IMR-90 (cell line): Measurements from ENCODE around the gene FAM241A. TPM values are rescaled to one million over a fixed set of nuclear protein-coding genes. Genes with fewer than 3 reads are reported as not detected.

Experiments used
- ATAC-seq: fragments of 200-7000 bp; cut with Tn5 transposase; 2 replicates; pipeline ENCODE4 v1.9.1; 2020; ENCODE audit warnings: low read depth, mild to moderate bottlenecking, moderate library complexity
- BruUV-seq: library from RNA; stranded (reverse); fragments of 400-500 nt; replicated peaks from 2 replicates; lab custom pipeline; 2021; lab: Mats Ljungman, UMichigan
- CTCF ChIA-PET: fragments of 300-600 bp; formaldehyde crosslinking; extraction: SDS; loops from one replicate; lab custom pipeline; 2021; ENCODE audit warnings: antibody characterized with exemption; lab: Yijun Ruan, JAX
- POLR2A ChIA-PET: fragments of 300-600 bp; sonication (Branson Sonifier 250); formaldehyde crosslinking; loops from one replicate; lab custom pipeline; 2022; ENCODE audit warnings: antibody characterized with exemption; ENCODE audit not compliant: unreplicated experiment; lab: Charles Lee
- DNase-seq: peaks from one replicate; pipeline ENCODE4 v3.0.0; 2013
- H2AFZ ChIP-seq: replicated peaks from 2 replicates; pipeline ENCODE3; 2013; ENCODE audit warnings: low read length, mild to moderate bottlenecking; ENCODE audit not compliant: poor library complexity
- H2AK5ac ChIP-seq: 2 replicates; pipeline ENCODE4 v1.6.1; 2013; ENCODE audit warnings: low read depth, low read length, inconsistent platforms
- H2AK9ac ChIP-seq: replicated peaks from 2 replicates; pipeline ENCODE3; 2013; ENCODE audit warnings: mild to moderate bottlenecking, low read depth, low read length, moderate library complexity; ENCODE audit not compliant: poor library complexity
- H2BK120ac ChIP-seq: 2 replicates; pipeline ENCODE4 v1.6.1; 2013; ENCODE audit warnings: low read depth, low read length, inconsistent platforms
- H2BK15ac ChIP-seq: 3 replicates; pipeline ENCODE4 v1.6.1; 2013; ENCODE audit warnings: low read depth, low read length, inconsistent platforms
- H2BK20ac ChIP-seq: 2 replicates; pipeline ENCODE4 v1.6.1; 2013; ENCODE audit warnings: low read depth, mild to moderate bottlenecking, inconsistent platforms, low read length, moderate library complexity
- H2BK5ac ChIP-seq: 2 replicates; pipeline ENCODE4 v1.6.1; 2013; ENCODE audit warnings: mild to moderate bottlenecking, low read depth, low read length, inconsistent platforms; ENCODE audit not compliant: poor library complexity, severe bottlenecking
- H3K14ac ChIP-seq: replicated peaks from 2 replicates; pipeline ENCODE4 v1.6.1; 2013; ENCODE audit warnings: low read depth, low read length, inconsistent platforms
- H3K18ac ChIP-seq: 2 replicates; pipeline ENCODE4 v1.6.1; 2013; ENCODE audit warnings: low read depth, low read length, control low read depth
- H3K23ac ChIP-seq: 2 replicates; pipeline ENCODE4 v1.6.1; 2013; ENCODE audit warnings: low read depth, low read length, inconsistent platforms
- H3K27ac ChIP-seq: 2 replicates; pipeline ENCODE4 v1.5.1; 2013; ENCODE audit warnings: mild to moderate bottlenecking, control low read depth, low read length; ENCODE audit not compliant: insufficient read depth
- H3K27me3 ChIP-seq: 2 replicates; pipeline ENCODE4 v1.6.1; 2013; ENCODE audit warnings: low read length; ENCODE audit not compliant: control insufficient read depth, insufficient read depth
- H3K36me3 ChIP-seq: 2 replicates; pipeline ENCODE4 v1.6.1; 2013; ENCODE audit warnings: low read length, mixed read lengths; ENCODE audit not compliant: control insufficient read depth, insufficient read depth
- H3K4ac ChIP-seq: 2 replicates; pipeline ENCODE4 v1.6.1; 2013; ENCODE audit warnings: low read depth, low read length, inconsistent platforms
- H3K4me1 ChIP-seq: 2 replicates; pipeline ENCODE4 v1.6.1; 2013; ENCODE audit warnings: low read length, mixed read lengths; ENCODE audit not compliant: control insufficient read depth, insufficient read depth
- H3K4me2 ChIP-seq: 2 replicates; pipeline ENCODE4 v1.6.1; 2013; ENCODE audit warnings: low read depth, mild to moderate bottlenecking, control low read depth, low read length, moderate library complexity
- H3K4me3 ChIP-seq: 2 replicates; pipeline ENCODE4 v1.5.1; 2013; ENCODE audit warnings: low read depth, mild to moderate bottlenecking, control low read depth, low read length, moderate library complexity; ENCODE audit not compliant: insufficient read depth
- H3K56ac ChIP-seq: 2 replicates; pipeline ENCODE4 v1.6.1; 2013; ENCODE audit warnings: low read length, inconsistent platforms; ENCODE audit not compliant: insufficient read depth; ENCODE audit errors: extremely low read depth
- H3K79me1 ChIP-seq, 2 experiments: 2 replicates each; pipeline ENCODE4 v1.6.1; 2013; ENCODE audit warnings: low read length in 2 of 2, inconsistent platforms in 1 of 2, low read depth in 1 of 2
- H3K9ac ChIP-seq: 2 replicates; pipeline ENCODE4 v1.6.1; 2013; ENCODE audit warnings: low read depth, low read length, control low read depth
- H3K9me1 ChIP-seq: 2 replicates; pipeline ENCODE4 v1.6.1; 2013; ENCODE audit warnings: low read length, inconsistent platforms; ENCODE audit not compliant: insufficient read depth
- H3K9me3 ChIP-seq: 2 replicates; pipeline ENCODE4 v1.6.1; 2013; ENCODE audit warnings: low read length; ENCODE audit not compliant: control insufficient read depth, insufficient read depth
- H4K20me1 ChIP-seq: 2 replicates; pipeline ENCODE4 v1.6.1; 2013; ENCODE audit warnings: low read length, inconsistent platforms; ENCODE audit not compliant: insufficient read depth
- H4K5ac ChIP-seq: 2 replicates; pipeline ENCODE4 v1.6.1; 2013; ENCODE audit warnings: mild to moderate bottlenecking, low read depth, low read length, control low read depth
- H4K8ac ChIP-seq, 2 experiments: 2 replicates each; pipeline ENCODE4 v1.6.1; 2013; ENCODE audit warnings: low read depth in 2 of 2, low read length in 2 of 2, control low read depth in 1 of 2, inconsistent platforms in 1 of 2
- H4K91ac ChIP-seq: 2 replicates; pipeline ENCODE4 v1.6.1; 2013; ENCODE audit warnings: low read depth, low read length, inconsistent platforms; ENCODE audit not compliant: insufficient read depth
- MAFK ChIP-seq: IDR thresholded peaks from 2 replicates; pipeline ENCODE4 v1.6.1; 2012; ENCODE audit warnings: low read depth, low read length, improper control_type of control experiment
- RAD21 ChIP-seq: IDR thresholded peaks from 2 replicates; pipeline ENCODE4 v1.6.1; 2012; ENCODE audit warnings: low read length, improper control_type of control experiment
- SMC3 ChIP-seq: fragments of 150-350 bp; IDR thresholded peaks from 2 replicates; pipeline ENCODE4 v1.6.1; 2016; ENCODE audit warnings: low read depth, mild to moderate bottlenecking, antibody characterized with exemption, low read length, moderate library complexity
- dilution Hi-C: fragments of 300-500 bp; cut with HindIII; formaldehyde crosslinking; loops from one replicate; pipeline ENCODE4 v1.14.3; 2018; ENCODE audit warnings: low sequenced_read_pairs; ENCODE audit not compliant: unreplicated experiment
- in situ Hi-C: fragments of 300-500 bp; cut with MboI; formaldehyde crosslinking; loops from 3 replicates; pipeline ENCODE4 v1.14.3; 2019; ENCODE audit warnings: low sequenced_read_pairs, inconsistent platforms, mixed read lengths
- intact Hi-C: fragments of 100-400 bp; cut with micrococcal nuclease; formaldehyde crosslinking; loops from 2 replicates; pipeline ENCODE4 v1.10.0; 2022
- polyA plus RNA-seq, 3 experiments: library from polyadenylated mRNA; depleted of rRNA; stranded (reverse); fragments of >200 nt; gene quantifications; 2 replicates each; pipeline ENCODE4 v1.2.3, GENCODE V29; 2012; ENCODE audit warnings: low replicate concordance in 1 of 3
- total RNA-seq: library from RNA; depleted of rRNA; stranded (reverse); fragments of >200 nt; gene quantifications from 2 replicates; pipeline ENCODE4 v1.2.3, GENCODE V29; 2012
- TF ChIP-seq, protein P1 (sequence below): conservative IDR thresholded peaks from 2 replicates; pipeline ENCODE4 v1.5.1; 2012; ENCODE audit warnings: mild to moderate bottlenecking, low read depth, low read length, improper control_type of control experiment

The FAM241A gene
- total and polyA plus RNA-seq, 2 of the 4 experiments (the other 2 are of a cell fraction) = under 0.01 to 0.24 TPM

- H2AK9ac ChIP-seq = no peak overlapping the region
- POLR2A ChIA-PET = no interaction called here
Observed at GRCh38 chr4:112214390-112215264, 69.4 kb downstream of the FAM241A start.

More at GRCh38 chr4:112214390-112215264, 69.4 kb downstream of the FAM241A start:
- DNase-seq = peak; percentile 27
- H3K36me3 ChIP-seq = no peaks in the 10 kb centered on the region
- no peak overlapping the region for H2BK120ac ChIP-seq
- H4K20me1 ChIP-seq = no peaks in the 10 kb centered on the region
- H2BK15ac ChIP-seq = no peak overlapping the region
- H3K9me3 ChIP-seq = no peaks in the 10 kb centered on the region
- no peak overlapping the region for H3K14ac ChIP-seq
- no peak overlapping the region for H2AK5ac ChIP-seq
- no peak overlapping the region for H2AFZ ChIP-seq
- H2BK5ac ChIP-seq = peak overlapping the region; percentile 56
- H3K4me3 ChIP-seq = no peak overlapping the region
- no peak overlapping the region; the same call in 1 of the 2 replicates for H2BK20ac ChIP-seq
- no peak overlapping the region for H3K56ac ChIP-seq
- peak; percentile 27; the same call in 1 of the 2 replicates for ATAC-seq
- no peak overlapping the region for H3K23ac ChIP-seq
- H3K9me1 ChIP-seq = no peaks in the 10 kb centered on the region
- CTCF ChIA-PET = interaction anchor here (0.8 to 1.5 kb wide), 8 partner anchors 10 to 116 kb away, joined by 3 to 6 read pairs (median 4); partner anchors contain the start of gene AP1AR
- H3K79me1 ChIP-seq = no peaks in the 10 kb centered on the region
- no peak overlapping the region for H3K4ac ChIP-seq
- no peak overlapping the region for H3K9ac ChIP-seq
- no peak overlapping the region; the same call in 1 of the 2 replicates for H4K5ac ChIP-seq
- H3K4me2 ChIP-seq = no peak overlapping the region
- H4K91ac ChIP-seq = no peak overlapping the region
- in situ Hi-C loops (no loop called here), dilution Hi-C loops (no loop called here), intact Hi-C loops (loop anchor here (1.0 to 2.0 kb wide), 2 partner anchors 16 to 21 kb away; partner anchors contain the start of gene AP1AR)
- BruUV-seq = no TSS peak
- H4K8ac ChIP-seq = no peak overlapping the region; a peak in 1 of 4 replicates
- H3K27me3 ChIP-seq = no peaks in the 10 kb centered on the region
- peak overlapping the region; percentile 36; the same call in 1 of the 2 replicates for H3K18ac ChIP-seq
- H3K27ac ChIP-seq = peak overlapping the region; percentile 49; the same call in 1 of the 2 replicates
- peaks cover 3% of the 10 kb centered on the region for H3K4me1 ChIP-seq
- TF ChIP-seq SMC3 (0 out of 2 replicates have a peak, but pooled peaks have one; percentile 10), RAD21 (peak; percentile 32; the same call in 1 of the 2 replicates), MAFK (no peak)
- TF ChIP-seq, protein P1, sequence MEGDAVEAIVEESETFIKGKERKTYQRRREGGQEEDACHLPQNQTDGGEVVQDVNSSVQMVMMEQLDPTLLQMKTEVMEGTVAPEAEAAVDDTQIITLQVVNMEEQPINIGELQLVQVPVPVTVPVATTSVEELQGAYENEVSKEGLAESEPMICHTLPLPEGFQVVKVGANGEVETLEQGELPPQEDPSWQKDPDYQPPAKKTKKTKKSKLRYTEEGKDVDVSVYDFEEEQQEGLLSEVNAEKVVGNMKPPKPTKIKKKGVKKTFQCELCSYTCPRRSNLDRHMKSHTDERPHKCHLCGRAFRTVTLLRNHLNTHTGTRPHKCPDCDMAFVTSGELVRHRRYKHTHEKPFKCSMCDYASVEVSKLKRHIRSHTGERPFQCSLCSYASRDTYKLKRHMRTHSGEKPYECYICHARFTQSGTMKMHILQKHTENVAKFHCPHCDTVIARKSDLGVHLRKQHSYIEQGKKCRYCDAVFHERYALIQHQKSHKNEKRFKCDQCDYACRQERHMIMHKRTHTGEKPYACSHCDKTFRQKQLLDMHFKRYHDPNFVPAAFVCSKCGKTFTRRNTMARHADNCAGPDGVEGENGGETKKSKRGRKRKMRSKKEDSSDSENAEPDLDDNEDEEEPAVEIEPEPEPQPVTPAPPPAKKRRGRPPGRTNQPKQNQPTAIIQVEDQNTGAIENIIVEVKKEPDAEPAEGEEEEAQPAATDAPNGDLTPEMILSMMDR = peak; percentile 32; the same call in 1 of the 2 replicates
